Kidney epithelial cell (primary cell): Measurements from ENCODE around the gene ZNRF4. TPM values are rescaled to one million over a fixed set of nuclear protein-coding genes. Genes with fewer than 3 reads are reported as not detected.

Source experiments
- DNase-seq: peaks from one replicate; pipeline ENCODE4 v3.0.0-alpha.2; 2010; ENCODE audit warnings: low read depth
- H3K27me3 ChIP-seq: 2 replicates; pipeline ENCODE4 v1.6.0; 2011; ENCODE audit warnings: low read length; ENCODE audit not compliant: control insufficient read depth, insufficient read depth
- H3K36me3 ChIP-seq: 2 replicates; pipeline ENCODE4 v1.5.1; 2011; ENCODE audit warnings: low read length; ENCODE audit not compliant: control insufficient read depth, insufficient read depth
- H3K4me3 ChIP-seq: 2 replicates; pipeline ENCODE4 v1.5.1; 2011; ENCODE audit warnings: low read depth, mild to moderate bottlenecking, control low read depth, low read length
- CTCF ChIP-seq: IDR thresholded peaks from 2 replicates; pipeline ENCODE4 v1.5.1; 2011; ENCODE audit warnings: mild to moderate bottlenecking, moderate library complexity, low read length, control low read depth, inconsistent platforms; ENCODE audit not compliant: insufficient read depth, poor library complexity, severe bottlenecking
- total RNA-seq: library from RNA; depleted of rRNA; stranded (reverse); fragments of >200 nt; gene quantifications from 2 replicates; pipeline ENCODE4 v1.2.3, GENCODE V29; 2015

Gene ZNRF4
- total RNA-seq, 1 donor from 2014 or later: not detected

GRCh38 chr19:5439452-5439851, 15.8 kb upstream of the ZNRF4 start:
- DNase-seq: no peak
- TF ChIP-seq CTCF: no peak
- Histone ChIP-seq H3K27me3 (no peaks in the 10 kb centered on the region), H3K36me3 (no peaks in the 10 kb centered on the region), H3K4me3 (no peak overlapping the region)

GRCh38 chr19:5440299-5440698, 14.9 kb upstream of the ZNRF4 start:
- H3K27me3 ChIP-seq: no peaks in the 10 kb centered on the region
- H3K4me3 ChIP-seq: no peak overlapping the region

GRCh38 chr19:5443723-5444122, 11.5 kb upstream of the ZNRF4 start:
- Histone ChIP-seq H3K36me3 (no peaks in the 10 kb centered on the region), H3K4me3 (no peak overlapping the region), H3K27me3 (no peaks in the 10 kb centered on the region)
- no peak for DNase-seq
- no peak for TF ChIP-seq CTCF

More at GRCh38 chr19:5440299-5440698, 14.9 kb upstream of the ZNRF4 start:
- no peaks in the 10 kb centered on the region for H3K36me3 ChIP-seq
- no peak for DNase-seq
- TF ChIP-seq CTCF: no peak

- DNase-seq: no peak
- H3K4me3 ChIP-seq: no peak overlapping the region
- no peaks in the 10 kb centered on the region for H3K36me3 ChIP-seq
- no peak for TF ChIP-seq CTCF
- H3K27me3 ChIP-seq: no peaks in the 10 kb centered on the region
Observed at GRCh38 chr19:5444431-5444830, 10.8 kb upstream of the ZNRF4 start.

GRCh38 chr19:5445071-5445470, 10.1 kb upstream of the ZNRF4 start:
- Histone ChIP-seq H3K4me3 (no peak overlapping the region), H3K36me3 (no peaks in the 10 kb centered on the region), H3K27me3 (no peaks in the 10 kb centered on the region)
- no peak for DNase-seq
- TF ChIP-seq CTCF: no peak

- Histone ChIP-seq H3K27me3 (peaks cover 1% of the 10 kb centered on the region), H3K4me3 (no peak overlapping the region), H3K36me3 (no peaks in the 10 kb centered on the region)
- TF ChIP-seq CTCF: no peak
- no peak for DNase-seq
Observed at GRCh38 chr19:5445561-5446055, 9.6 kb upstream of the ZNRF4 start.
